Measurements from ENCODE around the gene TMEM256.

DNA sequence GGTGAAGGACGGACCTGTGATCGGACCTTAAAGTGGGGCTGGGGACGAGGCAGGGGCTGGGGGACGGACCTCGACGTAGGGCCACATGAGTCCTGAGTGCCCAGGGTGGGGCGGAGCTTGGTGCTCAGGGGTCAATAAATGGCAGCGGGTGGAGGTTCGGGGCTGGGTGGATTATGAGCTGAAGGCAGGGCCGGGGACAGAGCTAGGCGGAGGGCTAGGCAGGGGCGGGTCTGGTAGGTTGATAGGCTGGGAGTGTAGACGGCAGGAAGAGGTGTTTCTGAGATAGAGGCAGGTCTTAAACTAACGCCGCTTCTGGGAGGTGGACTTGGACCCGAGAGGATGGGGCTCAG is 41.7 kb upstream of the TMEM256 start:
- TF ChIP-seq, protein P1, sequence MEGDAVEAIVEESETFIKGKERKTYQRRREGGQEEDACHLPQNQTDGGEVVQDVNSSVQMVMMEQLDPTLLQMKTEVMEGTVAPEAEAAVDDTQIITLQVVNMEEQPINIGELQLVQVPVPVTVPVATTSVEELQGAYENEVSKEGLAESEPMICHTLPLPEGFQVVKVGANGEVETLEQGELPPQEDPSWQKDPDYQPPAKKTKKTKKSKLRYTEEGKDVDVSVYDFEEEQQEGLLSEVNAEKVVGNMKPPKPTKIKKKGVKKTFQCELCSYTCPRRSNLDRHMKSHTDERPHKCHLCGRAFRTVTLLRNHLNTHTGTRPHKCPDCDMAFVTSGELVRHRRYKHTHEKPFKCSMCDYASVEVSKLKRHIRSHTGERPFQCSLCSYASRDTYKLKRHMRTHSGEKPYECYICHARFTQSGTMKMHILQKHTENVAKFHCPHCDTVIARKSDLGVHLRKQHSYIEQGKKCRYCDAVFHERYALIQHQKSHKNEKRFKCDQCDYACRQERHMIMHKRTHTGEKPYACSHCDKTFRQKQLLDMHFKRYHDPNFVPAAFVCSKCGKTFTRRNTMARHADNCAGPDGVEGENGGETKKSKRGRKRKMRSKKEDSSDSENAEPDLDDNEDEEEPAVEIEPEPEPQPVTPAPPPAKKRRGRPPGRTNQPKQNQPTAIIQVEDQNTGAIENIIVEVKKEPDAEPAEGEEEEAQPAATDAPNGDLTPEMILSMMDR (IDR thresholded peaks at IDR 0.05): no peak
- TF ChIP-seq ZFX (IDR thresholded peaks at IDR 0.05; ENCODE audit: borderline replicate concordance): no peak

Data from 22Rv1 (cell line).